Non-pigmented ciliary epithelial cell (primary cell): ENCODE data around the gene LSM12.
"Not testable (repeated sequence)": the region's sequence is repeated elsewhere in the genome, so short reads cannot be mapped to it uniquely, and the experiment has no call there.

Experiments used
- DNase-seq: peaks from one replicate; pipeline ENCODE4 v3.0.0-alpha.2; 2010; ENCODE audit warnings: low read depth

The LSM12 gene

DNA sequence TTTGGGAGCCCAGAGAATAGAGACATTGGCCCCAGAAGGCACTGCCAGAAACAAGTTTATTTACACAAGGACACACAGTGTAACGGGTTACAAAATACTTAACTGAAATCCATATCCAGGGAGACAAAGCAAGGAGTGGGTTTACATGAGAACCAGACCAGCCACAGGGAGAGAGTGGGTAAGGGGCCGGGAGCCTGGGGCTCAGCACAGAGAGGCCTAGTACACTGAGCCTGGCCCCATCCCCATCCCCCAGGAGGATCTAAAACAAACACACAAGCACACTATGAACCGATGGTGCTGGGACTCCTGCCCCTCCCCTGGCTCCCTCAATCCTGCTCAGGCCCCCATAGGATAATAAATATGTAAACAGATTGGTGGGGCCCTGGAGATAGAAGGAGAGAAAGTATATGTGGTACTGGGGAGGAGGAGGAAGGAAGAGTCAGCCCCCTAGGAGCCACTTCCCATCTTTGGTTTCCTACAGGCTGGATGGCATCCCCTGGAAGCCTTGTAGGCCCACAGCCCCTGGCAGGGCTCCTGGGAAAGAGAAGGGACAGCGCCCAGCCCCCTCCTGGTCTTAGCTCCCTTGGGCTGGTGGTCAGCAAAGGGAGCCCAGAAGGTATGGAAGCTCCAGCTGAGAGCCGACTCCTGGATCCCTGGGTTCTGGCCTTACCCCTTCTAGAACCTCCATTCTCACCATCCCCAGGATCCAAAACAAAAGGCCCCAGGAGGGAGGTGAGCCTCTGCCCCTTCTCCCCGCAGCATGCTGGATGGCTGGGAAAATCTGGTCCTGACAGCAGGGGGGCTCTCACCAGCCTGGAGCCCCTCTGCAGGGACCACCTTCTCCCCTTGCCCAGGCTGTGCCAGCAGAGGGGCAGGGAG is 10.5 kb upstream of the LSM12 start:
- no peak for DNase-seq

DNA sequence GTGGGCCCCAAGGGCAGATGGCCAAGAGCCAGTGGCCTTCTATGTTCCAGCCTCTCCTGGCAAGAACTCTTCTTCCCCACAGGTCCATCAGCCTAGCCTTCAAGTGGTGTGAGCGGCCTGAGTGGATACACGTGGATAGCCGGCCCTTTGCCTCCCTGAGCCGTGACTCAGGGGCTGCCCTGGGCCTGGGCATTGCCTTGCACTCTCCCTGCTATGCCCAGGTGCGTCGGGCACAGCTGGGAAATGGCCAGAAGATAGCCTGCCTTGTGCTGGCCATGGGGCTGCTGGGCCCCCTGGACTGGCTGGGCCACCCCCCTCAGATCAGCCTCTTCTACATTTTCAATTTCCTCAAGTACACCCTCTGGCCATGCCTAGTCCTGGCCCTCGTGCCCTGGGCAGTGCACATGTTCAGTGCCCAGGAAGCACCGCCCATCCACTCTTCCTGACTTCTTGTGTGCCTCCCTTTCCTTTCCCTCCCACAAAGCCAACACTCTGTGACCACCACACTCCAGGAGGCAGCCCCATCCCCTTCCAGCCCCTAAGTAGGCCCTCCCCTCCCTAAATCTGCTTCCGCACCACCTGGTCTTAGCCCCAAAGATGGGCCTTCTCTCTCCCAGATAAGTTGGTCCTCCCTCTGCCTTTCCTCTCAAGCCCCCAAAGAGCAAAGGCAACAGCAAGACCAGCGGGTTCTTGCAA is 9.3 kb upstream of the LSM12 start:
- no peak for DNase-seq

DNA sequence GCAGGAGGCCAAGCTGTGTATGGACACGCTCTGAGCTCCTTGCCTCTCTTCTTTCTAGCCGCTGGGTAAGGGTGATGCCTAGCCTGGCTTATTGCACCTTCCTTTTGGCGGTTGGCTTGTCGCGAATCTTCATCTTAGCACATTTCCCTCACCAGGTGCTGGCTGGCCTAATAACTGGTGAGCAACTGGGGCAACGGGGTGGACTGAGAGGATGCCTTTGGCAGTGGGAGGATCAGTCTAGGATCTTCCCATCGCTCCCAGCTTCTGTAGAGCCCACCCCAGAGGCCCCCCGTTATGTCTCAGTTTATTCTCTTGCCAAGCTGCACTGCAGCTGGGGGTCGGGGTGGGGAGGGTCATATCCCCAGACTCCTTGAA is 8.4 kb upstream of the LSM12 start:
- no peak for DNase-seq

DNA sequence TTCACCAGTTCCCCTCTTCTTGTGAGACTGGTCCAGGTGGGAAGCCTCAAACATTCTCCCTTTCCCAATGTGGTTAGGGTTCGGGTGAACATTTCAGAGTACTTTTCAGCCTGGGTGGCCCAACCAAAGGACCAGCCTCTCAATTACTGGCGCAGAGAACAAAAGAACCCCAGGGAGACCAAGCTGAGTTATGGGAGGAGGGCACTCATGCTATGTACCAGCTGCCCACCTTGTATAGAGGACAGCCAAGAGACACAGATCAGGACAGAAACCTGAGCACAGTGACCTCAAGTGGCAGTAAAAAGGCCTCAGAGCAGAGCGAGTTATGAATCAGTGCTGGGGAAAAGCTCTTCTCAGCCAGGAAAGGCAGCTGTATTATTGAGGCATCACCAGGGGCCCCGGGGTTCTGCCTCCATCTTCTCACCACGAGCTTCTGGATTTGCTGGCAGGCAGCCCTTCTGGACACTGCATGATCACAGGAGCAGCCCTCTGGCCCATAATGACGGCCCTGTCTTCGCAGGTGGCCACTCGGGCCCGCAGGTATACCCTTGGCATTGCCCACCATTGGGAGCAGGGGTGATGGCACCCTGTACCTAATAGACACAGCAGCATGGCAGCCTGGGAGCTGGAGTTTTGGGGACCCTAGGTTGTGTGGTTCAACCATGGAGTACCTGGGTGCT is 7.9 kb upstream of the LSM12 start:
- no peak for DNase-seq

DNA sequence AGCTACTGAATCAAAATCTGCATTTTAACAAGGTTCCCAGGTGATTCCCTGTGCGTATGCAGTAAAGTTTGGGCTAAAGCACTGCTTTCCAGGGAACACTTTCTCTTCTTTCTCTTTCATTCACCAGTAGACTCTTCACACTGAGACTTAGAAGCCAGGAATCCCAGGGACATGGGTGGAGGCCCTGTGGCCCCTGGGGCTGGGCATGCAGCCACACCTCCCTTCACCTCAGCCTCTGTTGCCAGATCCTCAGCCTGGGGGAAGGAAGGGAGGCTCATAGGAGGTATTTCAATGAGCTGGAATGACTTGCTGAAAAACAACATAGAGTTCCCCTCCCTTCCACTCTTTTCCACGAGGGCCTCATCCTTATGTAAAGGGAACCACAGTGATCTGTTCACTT is 5.3 kb upstream of the LSM12 start:
- no peak for DNase-seq

DNA sequence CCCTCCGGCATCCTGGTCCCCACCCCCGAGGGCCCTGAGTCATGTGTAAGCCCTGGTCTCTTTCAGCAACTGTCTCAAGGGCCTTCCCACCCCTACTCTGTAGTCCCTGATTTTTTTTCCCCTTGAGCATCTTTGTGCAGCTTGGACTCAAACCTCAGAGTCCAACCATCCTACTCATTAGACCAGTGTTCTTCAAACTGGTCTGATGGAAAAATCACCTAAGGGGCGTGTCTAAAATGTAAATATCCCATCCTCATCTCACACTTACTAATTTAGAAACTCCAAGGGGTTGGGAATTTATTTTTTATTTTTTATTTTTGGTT is 4.7 kb upstream of the LSM12 start:
- DNase-seq = peak; percentile 60

DNA sequence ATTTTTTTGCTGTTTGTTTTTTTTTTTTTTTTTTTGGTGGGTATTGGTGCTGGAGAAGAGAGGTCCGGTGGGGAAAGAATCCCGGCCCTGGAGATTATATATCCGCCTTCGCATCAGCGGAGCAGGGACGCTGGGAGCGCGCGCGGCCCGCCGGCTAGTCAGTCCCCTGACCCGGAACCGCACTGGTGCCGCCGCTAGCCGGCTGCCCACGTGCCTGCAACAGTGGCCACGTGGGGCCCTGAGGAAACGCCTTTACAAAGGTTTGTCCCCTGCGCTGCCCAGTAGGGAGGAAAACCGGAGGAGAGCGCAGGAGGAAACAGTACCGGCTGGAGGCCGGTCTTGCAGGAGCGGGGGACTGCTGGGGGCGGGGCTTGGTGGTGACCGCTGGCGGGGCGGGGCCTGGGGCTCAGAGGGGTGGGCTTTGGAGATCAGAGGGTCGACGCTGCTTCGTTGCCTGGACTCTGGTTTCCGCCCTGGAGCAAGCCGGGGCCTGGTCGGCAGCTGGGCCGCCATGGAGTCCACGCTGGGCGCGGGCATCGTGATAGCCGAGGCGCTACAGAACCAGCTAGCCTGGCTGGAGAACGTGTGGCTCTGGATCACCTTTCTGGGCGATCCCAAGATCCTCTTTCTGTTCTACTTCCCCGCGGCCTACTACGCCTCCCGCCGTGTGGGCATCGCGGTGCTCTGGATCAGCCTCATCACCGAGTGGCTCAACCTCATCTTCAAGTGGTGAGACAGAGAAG is 4.2 kb upstream of the LSM12 start, which contains the start of gene G6PC3:
Gene G6PC3 (plus strand): TSS at position 281 of the 743 bp plus-strand sequence. CDS start 231 bp downstream, at position 512.
- DNase-seq = peak; percentile 93

DNA sequence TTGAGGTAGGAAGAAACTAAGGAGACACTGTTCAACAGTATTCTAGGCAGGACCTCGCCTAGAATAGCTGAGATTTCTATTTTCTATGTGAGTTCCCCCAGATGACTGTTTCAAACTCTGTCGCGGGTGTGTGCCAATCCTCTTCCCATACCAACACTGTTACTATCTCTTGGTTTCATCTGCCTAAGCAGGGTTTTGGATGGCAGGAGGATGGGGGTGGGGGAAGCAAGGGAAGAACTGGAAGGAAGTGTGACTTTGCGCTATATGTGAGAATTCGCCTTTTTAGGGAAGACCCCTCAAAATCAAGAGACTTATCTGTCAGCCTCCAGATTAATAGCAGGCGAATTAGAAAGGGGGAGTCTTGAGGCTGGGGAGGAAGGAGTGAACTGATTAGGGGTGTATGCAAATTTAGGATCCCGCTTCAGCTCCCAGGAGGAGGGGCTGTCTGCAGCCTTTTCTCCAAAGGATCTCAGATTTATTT is 3.5 kb upstream of the LSM12 start:
- DNase-seq = no peak

DNA sequence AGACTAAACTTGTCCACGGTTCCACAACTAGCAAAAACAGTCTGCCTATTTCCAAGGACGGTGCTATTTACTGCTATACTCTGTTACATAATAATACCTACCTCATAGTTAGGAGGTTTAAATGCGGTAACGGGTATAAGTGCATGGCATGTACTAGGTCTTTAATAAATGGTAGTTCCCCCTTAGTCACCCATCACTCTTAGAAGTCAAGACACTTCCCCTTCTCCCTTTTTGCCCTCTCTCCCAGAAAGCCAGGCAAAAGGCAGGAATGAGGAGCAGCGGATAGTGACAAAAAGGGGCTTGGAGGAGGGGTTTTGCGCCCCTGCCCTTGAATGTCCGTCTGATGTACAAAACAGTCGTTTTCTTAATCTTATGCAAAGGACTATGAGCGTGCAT is 1.1 kb upstream of the LSM12 start:
- DNase-seq = no peak

DNA sequence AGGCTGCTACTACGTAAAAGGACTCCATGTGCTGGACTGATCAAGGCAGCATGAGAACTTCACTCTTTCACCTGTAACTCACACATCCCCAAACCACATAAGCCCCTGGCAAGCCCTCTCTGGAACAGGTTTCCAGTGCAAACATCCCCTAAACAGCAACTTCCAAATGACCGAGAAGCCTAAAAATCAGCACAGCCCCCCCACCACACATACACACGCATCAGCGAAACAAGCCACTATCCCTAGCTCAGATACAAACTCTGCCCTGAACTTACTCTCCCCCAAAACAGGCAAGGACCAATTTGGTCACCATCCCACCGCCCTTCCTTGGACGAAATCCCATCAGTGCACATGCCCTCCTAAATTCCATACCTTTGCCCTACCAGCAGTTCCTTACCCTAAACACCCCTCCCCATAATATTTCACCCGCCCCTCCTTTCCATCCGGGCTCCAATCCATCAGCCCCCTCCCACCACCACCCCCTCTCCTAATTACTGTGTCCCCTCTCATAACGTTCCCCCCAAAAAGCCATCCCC is 735 bp downstream of the LSM12 start:
- DNase-seq = no peak

DNA sequence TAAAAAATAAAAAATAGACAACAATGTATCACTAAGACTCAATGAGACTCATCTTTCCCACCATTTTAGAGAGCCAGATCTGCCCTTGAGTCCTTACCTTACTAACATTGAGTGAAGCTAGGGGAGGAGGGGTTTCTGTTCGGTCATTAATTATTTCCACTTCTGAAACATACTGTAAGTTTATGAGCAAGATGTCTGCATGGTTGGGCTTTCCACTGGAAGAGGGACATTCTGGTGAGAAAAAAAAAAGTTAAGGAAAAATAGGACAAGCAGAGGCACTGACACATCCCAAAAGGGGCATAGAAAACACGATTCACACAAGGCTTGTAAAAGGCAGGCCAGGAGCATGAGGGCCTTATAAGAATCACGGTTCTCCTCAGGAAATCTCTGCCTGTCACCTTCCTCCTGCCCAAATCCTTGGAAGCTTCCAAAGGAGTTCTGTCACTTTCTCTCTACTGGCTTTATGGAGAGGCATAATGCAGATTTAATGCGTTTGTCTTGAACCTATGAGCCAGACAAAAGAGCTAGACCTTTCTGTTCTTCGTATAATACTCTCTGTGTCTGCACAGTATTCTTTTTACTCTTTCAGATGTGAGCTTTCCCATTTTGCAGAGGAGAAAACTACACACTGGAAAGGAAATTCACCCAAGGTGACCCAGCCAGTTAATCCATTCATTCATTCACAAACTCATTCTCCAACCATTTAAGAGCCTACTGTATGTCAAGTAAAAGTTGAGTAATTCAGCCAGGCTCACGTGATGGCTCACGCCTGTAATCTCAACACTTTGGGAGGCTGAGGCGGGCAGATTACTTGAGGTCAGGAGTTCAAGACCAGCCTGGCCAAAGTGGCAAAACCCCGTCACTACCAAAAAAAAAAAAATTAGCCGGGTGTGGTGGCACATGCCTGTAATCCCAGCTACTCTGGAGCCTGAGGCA is 2.5 kb downstream of the LSM12 start:
- DNase-seq = no peak

DNA sequence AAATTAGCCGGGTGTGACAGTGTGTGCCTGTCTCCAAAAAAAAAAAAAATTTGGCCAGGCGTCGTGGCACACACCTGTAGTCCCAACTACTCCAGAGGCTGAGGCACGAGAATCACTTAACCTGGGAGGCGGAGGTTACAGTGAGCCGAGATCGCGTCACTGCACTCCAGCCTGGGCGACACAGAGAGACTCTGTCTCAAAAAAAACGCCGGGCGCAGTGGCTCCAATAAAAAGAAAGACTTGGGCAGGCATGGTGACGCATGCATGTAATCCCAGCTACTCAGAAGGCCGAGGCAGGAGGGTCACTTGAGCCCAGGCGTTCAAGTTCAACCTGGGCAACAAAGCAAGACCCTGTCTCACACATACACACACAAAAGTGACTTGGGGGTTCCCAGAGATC is 3.6 kb downstream of the LSM12 start:
- DNase-seq = no peak

DNA sequence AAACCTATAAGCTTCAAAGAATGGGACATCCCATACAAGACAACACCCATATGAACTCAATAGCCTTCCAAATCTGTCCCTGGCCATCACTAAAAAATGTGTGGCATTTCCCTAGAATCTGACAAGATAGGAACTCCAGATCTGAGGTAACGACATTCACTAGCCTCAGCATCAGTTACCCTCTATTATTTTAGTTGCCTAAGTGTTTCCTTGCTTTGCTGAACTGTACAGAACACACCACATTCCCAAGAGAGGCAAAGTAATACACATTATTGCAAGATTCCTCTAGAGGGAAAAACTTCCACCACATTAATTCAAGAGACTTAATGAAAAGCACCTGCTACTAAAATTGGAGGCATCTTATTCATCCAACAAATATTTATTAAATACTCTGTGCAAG is 5.0 kb downstream of the LSM12 start:
- no peak for DNase-seq

DNA sequence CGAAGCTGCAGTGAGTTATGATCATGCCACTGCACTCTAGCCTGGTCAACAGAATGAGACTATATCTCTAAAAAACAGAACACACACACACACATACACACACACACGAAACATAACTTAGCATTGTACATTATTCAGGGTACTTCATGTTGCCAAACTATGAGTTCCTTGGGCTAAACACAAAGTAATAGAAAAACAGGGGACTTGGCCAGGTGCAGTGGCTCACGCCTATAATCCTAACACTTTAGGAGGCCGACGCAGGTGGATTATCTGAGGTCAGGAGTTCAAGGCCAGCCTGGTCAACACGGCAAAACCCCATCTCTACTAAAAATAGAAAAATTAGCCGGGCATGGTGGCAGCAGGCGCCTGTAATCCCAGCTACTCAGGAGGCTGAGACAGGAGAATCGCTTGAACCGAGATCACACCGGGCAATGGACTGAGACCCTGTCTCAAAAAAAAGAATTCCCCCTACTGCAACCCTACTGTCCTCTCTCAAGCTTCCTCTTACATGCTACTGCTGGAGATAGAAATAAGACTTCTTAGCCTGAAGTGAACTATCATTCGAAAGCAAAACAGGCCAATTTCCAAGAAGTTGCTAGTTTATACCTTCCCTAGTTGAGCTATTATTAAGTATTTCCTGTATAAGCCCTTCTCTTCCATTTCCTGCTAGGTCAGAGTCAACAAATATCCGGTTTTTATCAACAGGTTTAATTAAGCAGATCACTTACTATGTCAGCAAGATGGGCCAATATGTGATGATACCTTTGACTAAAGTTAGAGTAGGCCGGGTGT is 7.2 kb downstream of the LSM12 start:
- no peak for DNase-seq

DNA sequence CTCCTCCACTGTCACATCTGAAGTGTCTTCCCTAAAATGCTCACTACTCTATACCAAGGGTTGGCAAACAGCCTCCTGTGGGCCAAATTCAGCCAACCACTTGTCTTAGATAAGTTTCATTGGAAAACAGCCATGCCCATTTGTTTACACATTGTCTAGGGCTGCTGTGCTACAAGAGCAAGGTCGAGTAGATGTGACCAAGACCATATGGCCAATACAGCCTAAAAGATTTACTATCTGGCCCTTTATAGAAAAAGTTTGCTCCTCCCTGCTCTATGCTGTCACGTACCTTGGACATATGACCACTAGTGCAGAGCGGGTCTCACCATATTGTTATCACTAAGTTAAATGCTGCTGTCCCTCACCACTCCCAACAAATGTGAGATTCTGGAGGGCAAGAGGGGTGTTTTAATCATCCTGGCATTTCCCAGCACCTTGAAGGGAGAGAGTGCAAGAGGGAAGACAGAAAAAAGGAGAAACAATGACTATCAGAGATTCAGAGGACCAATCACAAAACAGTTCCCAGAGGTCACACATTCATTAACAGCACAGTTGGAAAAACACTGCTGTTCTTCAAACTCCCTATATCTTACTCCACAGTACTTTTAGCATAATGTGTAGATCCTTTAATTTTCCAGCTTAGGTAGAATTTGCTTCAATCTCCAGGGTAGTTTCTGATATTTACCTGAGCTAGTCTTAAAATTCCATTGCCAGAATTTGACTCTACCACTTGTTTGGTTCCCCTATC is 13.2 kb downstream of the LSM12 start:
- DNase-seq = no peak

DNA sequence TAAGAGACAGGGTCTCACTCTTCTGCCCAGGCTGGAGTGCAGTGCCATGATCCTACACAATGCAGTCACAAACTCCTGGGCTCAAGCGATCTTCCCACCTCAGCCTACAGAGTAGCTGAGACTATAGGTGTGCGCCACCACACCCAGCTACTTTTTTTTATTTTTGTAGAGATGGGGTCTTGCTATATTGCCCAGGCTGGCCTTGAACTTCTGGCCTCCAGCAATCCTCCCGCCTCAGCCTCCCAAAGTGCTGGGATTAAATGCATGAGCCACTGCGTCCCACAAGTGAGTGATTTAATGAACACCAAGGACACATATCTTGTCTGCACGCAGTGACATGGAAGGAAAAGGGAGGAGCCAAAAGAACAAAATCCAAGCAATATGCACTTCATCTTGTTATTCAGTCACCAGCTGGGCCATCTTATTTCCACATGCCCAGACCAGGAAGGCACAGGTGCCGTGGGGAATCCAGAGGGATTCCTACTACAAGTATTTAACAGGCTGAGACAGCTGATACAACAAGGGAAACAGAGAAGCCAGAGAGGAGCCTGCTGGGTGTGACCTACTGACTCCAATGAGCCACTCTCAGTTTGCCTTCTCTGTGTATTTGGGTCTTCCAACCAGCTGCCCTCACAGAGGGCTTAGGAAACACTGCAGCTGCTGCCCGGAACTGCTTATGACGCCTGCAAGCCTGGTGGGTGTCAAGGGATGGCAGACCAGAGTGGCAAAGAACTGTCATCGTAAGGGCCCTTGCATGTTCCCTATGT is 17.0 kb downstream of the LSM12 start:
- DNase-seq = no peak

DNA sequence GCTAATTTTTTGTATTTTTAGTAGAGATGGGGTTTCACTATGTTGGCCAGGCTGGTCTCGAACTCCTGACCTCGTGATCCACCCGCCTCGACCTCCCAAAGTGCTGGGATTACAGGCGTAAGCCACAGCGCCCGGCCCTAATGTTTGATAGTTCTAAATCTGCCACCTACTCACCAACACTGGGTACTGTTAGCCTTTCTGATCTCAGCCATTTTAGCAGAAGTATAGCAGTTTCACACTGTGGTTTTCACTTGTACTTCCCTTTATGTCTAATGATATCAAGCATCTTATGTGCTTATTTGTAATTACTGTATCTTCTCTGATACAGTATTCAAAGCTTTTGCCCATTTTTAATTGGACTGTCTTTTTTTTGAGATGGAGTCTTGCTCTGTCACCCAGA is 19.6 kb downstream of the LSM12 start:
- not testable (repeated sequence) for DNase-seq

DNA sequence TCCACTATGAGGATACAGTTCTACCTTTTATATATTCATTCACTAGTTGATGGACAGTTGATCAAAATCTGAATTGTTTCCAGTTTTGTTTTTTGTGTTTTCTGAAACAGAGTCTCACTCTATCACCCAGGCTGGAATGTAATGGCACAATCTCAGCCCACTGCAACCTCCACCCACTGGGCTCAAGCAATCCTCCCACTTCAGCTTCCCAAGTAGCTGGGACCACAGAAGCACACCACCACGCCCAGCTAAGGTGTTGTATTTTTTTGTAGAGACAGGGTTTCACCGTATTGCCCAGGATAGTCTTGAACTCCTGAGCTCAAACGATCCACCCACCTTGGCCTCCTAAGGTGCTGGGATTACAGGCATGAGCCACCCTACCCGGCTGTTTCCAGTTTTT is 21.0 kb downstream of the LSM12 start:
- no peak for DNase-seq
